Upper lobe of left lung (tissue), 4 donors: Measurements from ENCODE around the gene OR52E5.

Source experiments
- POLR2AphosphoS5 ChIP-seq, 2 donors: sonication (generic); formaldehyde crosslinking; IDR thresholded peaks; one replicate each; pipeline ENCODE4 v1.5.1; 2017; ENCODE audit warnings: antibody characterized with exemption in 2 of 2
- TF ChIP-seq, protein P1 (sequence below), 6 experiments: fragments of 450-650 bp in 4 of 6; fragments of 200-600 bp in 2 of 6; sonication (generic) in 2 of 6; IDR thresholded peaks; one replicate each; pipeline ENCODE4 v1.5.1; 2016 to 2019; ENCODE audit warnings: antibody characterized with exemption in 6 of 6

DNA sequence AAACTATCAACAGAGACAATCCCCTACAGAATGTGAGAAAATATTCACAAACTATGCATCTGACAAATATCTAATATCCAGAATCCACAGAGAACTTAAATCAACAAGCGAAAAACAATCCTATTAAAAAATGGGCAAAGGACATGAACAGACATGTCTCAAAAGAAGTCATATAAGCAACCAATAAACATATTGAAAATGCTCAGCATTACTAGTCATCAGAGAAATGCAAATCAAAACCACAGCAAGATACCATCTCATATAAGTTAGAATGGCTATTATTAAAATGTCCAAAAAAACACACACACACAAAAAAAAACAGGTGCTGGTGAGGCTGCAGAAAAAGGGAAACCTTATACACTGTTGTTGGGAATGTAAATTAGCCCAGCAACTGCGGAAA is 27.2 kb upstream of the OR52E5 start:
- TF ChIP-seq POLR2AphosphoS5 (IDR thresholded peaks at IDR 0.05) = no peak
- TF ChIP-seq, protein P1, sequence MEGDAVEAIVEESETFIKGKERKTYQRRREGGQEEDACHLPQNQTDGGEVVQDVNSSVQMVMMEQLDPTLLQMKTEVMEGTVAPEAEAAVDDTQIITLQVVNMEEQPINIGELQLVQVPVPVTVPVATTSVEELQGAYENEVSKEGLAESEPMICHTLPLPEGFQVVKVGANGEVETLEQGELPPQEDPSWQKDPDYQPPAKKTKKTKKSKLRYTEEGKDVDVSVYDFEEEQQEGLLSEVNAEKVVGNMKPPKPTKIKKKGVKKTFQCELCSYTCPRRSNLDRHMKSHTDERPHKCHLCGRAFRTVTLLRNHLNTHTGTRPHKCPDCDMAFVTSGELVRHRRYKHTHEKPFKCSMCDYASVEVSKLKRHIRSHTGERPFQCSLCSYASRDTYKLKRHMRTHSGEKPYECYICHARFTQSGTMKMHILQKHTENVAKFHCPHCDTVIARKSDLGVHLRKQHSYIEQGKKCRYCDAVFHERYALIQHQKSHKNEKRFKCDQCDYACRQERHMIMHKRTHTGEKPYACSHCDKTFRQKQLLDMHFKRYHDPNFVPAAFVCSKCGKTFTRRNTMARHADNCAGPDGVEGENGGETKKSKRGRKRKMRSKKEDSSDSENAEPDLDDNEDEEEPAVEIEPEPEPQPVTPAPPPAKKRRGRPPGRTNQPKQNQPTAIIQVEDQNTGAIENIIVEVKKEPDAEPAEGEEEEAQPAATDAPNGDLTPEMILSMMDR (IDR thresholded peaks at IDR 0.05) = no peak
